A549 (cell line): ENCODE measurements around the gene OTX1. TPM values are rescaled to one million over a fixed set of nuclear protein-coding genes. Genes with fewer than 3 reads are reported as not detected.

Experiments
- ATAC-seq, 2 experiments: fragments of 200-7000 bp in 1 of 2; fragments of >200 bp in 1 of 2; cut with Nextera tagmentation in 1 of 2; cut with Tn5 transposase in 1 of 2; 3 replicates each; pipeline versions ENCODE4 v1.8.0 to v1.9.1; 2018 to 2020; ENCODE audit warnings: mild to moderate bottlenecking in 1 of 2, moderate library complexity in 1 of 2
- CTCF ChIA-PET: fragments of 300-600 bp; sonication (Branson Sonifier 250); formaldehyde crosslinking; extraction: SDS; loops from one replicate; lab custom pipeline; 2021; ENCODE audit warnings: antibody characterized with exemption, inconsistent platforms; lab: Yijun Ruan, JAX
- POLR2A ChIA-PET: fragments of 350-600 bp; formaldehyde crosslinking; extraction: SDS; loops from one replicate; lab custom pipeline; 2021; ENCODE audit warnings: antibody characterized with exemption, inconsistent platforms; lab: Yijun Ruan, JAX
- DNase-seq, 2 experiments: peaks; one replicate each; pipeline versions ENCODE4 v3.0.0 to v3.0.0-alpha.2; 2011 to 2016; ENCODE audit warnings: low read depth in 1 of 2, low spot score in 1 of 2
- FAIRE-seq: peaks from 2 replicates; lab custom pipeline; 2011; peaks lifted over from hg19 to GRCh38; lab: Jason Lieb, UNC
- H3K27ac ChIP-seq, 2 experiments: fragments of >200 bp; sonication (Bioruptor Twin); formaldehyde crosslinking; 3 replicates each; pipeline ENCODE4 v1.5.1; 2016 to 2017
- H3K4me1 ChIP-seq: fragments of >200 bp; sonication (Bioruptor Twin); formaldehyde crosslinking; 3 replicates; pipeline ENCODE4 v1.6.1; 2016
- H3K4me2 ChIP-seq: fragments of >200 bp; sonication (Bioruptor Twin); formaldehyde crosslinking; 3 replicates; pipeline ENCODE4 v1.6.1; 2016
- H3K4me3 ChIP-seq: fragments of >200 bp; sonication (Bioruptor Twin); formaldehyde crosslinking; 3 replicates; pipeline ENCODE4 v1.5.1; 2016
- H3K9me3 ChIP-seq: fragments of >200 bp; sonication (Bioruptor Twin); formaldehyde crosslinking; 3 replicates; pipeline ENCODE4 v1.6.1; 2016
- CBX2 ChIP-seq: fragments of 200-600 bp; sonication (generic); IDR thresholded peaks from 2 replicates; pipeline ENCODE4 v1.6.1; 2016; ENCODE audit warnings: low read depth, mild to moderate bottlenecking, borderline replicate concordance
- EHF ChIP-seq: fragments of 250-450 bp; sonication (Bioruptor Pico); IDR thresholded peaks from 2 replicates; pipeline ENCODE4 v1.5.0; 2020; ENCODE audit warnings: mild to moderate bottlenecking
- ESRRA ChIP-seq: fragments of 150-350 bp; IDR thresholded peaks from 2 replicates; pipeline ENCODE4 v1.6.1; 2014; ENCODE audit warnings: mild to moderate bottlenecking, low read length, borderline replicate concordance
- FOSL2 ChIP-seq, 2 experiments: fragments of 450-650 bp in 1 of 2; fragments of >200 bp in 1 of 2; sonication (Bioruptor Twin) in 1 of 2; formaldehyde crosslinking; IDR thresholded peaks; 2 replicates each; pipeline versions ENCODE4 v1.5.0 to v1.6.1; 2016 to 2020; ENCODE audit warnings: mild to moderate bottlenecking in 1 of 2, moderate library complexity in 1 of 2
- FOXS1 ChIP-seq: fragments of 250-450 bp; sonication (Bioruptor Pico); IDR thresholded peaks from 2 replicates; pipeline ENCODE4 v1.5.0; 2020; ENCODE audit warnings: mild to moderate bottlenecking, moderate library complexity
- GATA3 ChIP-seq: IDR thresholded peaks from 2 replicates; pipeline ENCODE4 v1.6.1; 2012; ENCODE audit warnings: borderline replicate concordance
- HOXB5 ChIP-seq: fragments of 250-450 bp; sonication (Bioruptor Pico); IDR thresholded peaks from 2 replicates; pipeline ENCODE4 v1.5.0; 2020; ENCODE audit warnings: mild to moderate bottlenecking, moderate library complexity
- JUN ChIP-seq, 2 experiments: fragments of >200 bp; sonication (Bioruptor Twin); formaldehyde crosslinking; IDR thresholded peaks; 2 replicates in 1 of 2; 3 replicates in 1 of 2; pipeline ENCODE4 v1.6.1; 2016 to 2017
- KDM1A ChIP-seq: fragments of 200-600 bp; sonication (generic); IDR thresholded peaks from 2 replicates; pipeline ENCODE4 v1.6.1; 2016; ENCODE audit warnings: low read depth, mild to moderate bottlenecking
- MAZ ChIP-seq: fragments of 150-350 bp; IDR thresholded peaks from 2 replicates; pipeline ENCODE4 v1.6.1; 2014; ENCODE audit warnings: antibody characterized with exemption, low read depth, low read length, borderline replicate concordance
- MYC ChIP-seq: IDR thresholded peaks from 2 replicates; pipeline ENCODE4 v1.6.1; 2012; ENCODE audit warnings: mild to moderate bottlenecking, inconsistent platforms, low read length, improper control_type of control experiment, borderline replicate concordance
- NFE2L2 ChIP-seq: fragments of 150-350 bp; conservative IDR thresholded peaks from 2 replicates; pipeline ENCODE4 v1.6.1; 2014; ENCODE audit warnings: low read length
- NPAS2 ChIP-seq: fragments of 250-450 bp; sonication (Bioruptor Pico); IDR thresholded peaks from 2 replicates; pipeline ENCODE4 v1.8.0; 2022; ENCODE audit warnings: mild to moderate bottlenecking, moderate library complexity, borderline replicate concordance
- PBX3 ChIP-seq: IDR thresholded peaks from 2 replicates; pipeline ENCODE4 v1.6.1; 2012
- PHF8 ChIP-seq: fragments of 200-600 bp; sonication (generic); IDR thresholded peaks from 2 replicates; pipeline ENCODE4 v1.6.1; 2016; ENCODE audit warnings: low read depth, mild to moderate bottlenecking, antibody characterized with exemption, moderate library complexity, borderline replicate concordance
- RAD21 ChIP-seq, 2 experiments: fragments of >200 bp in 1 of 2; sonication (Bioruptor Twin) in 1 of 2; formaldehyde crosslinking in 1 of 2; IDR thresholded peaks in 1 of 2; conservative IDR thresholded peaks in 1 of 2; 2 replicates in 1 of 2; 3 replicates in 1 of 2; pipeline ENCODE4 v1.6.1; 2012 to 2018; ENCODE audit warnings: inconsistent platforms in 1 of 2
- RCOR1 ChIP-seq: fragments of 150-350 bp; IDR thresholded peaks from 2 replicates; pipeline ENCODE4 v1.6.1; 2014; ENCODE audit warnings: antibody characterized with exemption, low read length, low read depth
- RFX5 ChIP-seq: fragments of 450-650 bp; IDR thresholded peaks from 2 replicates; pipeline ENCODE4 v1.7.1; 2014; ENCODE audit warnings: antibody characterized with exemption, mild to moderate bottlenecking, moderate library complexity
- SMC3 ChIP-seq: fragments of >200 bp; sonication (Bioruptor Twin); formaldehyde crosslinking; IDR thresholded peaks from 3 replicates; pipeline ENCODE4 v1.6.1; 2018; ENCODE audit warnings: inconsistent platforms
- SREBF2 ChIP-seq: fragments of 450-650 bp; IDR thresholded peaks from 2 replicates; pipeline ENCODE4 v1.6.1; 2014; ENCODE audit warnings: mild to moderate bottlenecking, moderate library complexity
- ZC3H11A ChIP-seq: fragments of 450-650 bp; IDR thresholded peaks from 2 replicates; pipeline ENCODE4 v1.6.1; 2014; ENCODE audit warnings: antibody characterized with exemption, mild to moderate bottlenecking
- ZFP36 ChIP-seq: fragments of 450-650 bp; IDR thresholded peaks from 2 replicates; pipeline ENCODE4 v1.6.1; 2014; ENCODE audit warnings: borderline replicate concordance; ENCODE audit not compliant: partially characterized antibody
- ZNF302 ChIP-seq: fragments of 250-450 bp; sonication (Bioruptor Pico); IDR thresholded peaks from 2 replicates; pipeline ENCODE4 v1.9.0; 2021; ENCODE audit warnings: inconsistent platforms, mild to moderate bottlenecking, moderate library complexity
- WGBS: methylation state at CpG from one replicate; pipeline ENCODE4 v1.1.6; 2017; ENCODE audit errors: missing lambda C conversion rate; 5-methylcytosine and 5-hydroxymethylcytosine counted together
- polyA plus RNA-seq, 4 experiments: library from polyadenylated mRNA; depleted of rRNA in 3 of 4; stranded (reverse); fragments of >200 nt; fragmentation: RNase III in 1 of 4; extraction: RNeasy Plus Mini Kit Qiagen cat#74134 plus additional on column Dnase treatment in 1 of 4; gene quantifications; 2 replicates in 3 of 4; 3 replicates in 1 of 4; pipeline ENCODE4 v1.2.3, GENCODE V29; 2011 to 2017
- TF ChIP-seq, protein P1 (sequence below): fragments of >200 bp; sonication (Bioruptor Twin); formaldehyde crosslinking; IDR thresholded peaks from 2 replicates; pipeline ENCODE4 v1.6.1; 2016
- TF ChIP-seq, protein P2 (sequence below): fragments of >200 bp; sonication (Bioruptor Twin); formaldehyde crosslinking; IDR thresholded peaks from 3 replicates; pipeline ENCODE4 v1.6.1; 2016
- TF ChIP-seq, protein P3 (sequence below): fragments of 450-650 bp; IDR thresholded peaks from 2 replicates; pipeline ENCODE4 v1.6.1; 2014; ENCODE audit warnings: antibody characterized with exemption
- TF ChIP-seq, protein P4 (sequence below): fragments of 150-350 bp; IDR thresholded peaks from 2 replicates; pipeline ENCODE4 v1.6.1; 2014; ENCODE audit warnings: low read depth, mild to moderate bottlenecking, low read length

Gene OTX1
- polyA plus RNA-seq, 2 of the 4 experiments (the other 2 are of a cell fraction), result 0.26 to 2.5 TPM

DNA sequence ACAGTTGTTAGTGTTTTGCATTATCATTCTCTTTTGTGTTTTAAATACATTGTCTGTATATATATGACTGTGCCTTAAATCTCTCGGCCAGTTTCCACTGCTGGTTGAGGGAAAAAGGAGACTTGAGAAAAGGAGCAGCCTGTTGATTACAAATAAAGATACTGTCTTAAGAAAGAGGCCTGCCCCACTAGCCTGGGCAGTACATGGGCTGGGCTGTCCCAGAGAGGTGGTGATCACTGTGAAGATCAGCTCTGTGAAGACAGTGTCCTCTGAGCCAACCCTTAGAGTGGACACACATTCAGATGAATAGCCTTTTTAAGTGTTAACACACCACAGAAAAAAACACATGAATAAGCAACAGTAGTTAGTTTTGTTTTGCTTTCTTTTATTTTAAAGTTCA lies 10.0 kb upstream of the OTX1 start:
- no peak for DNase-seq
- peaks cover 7% of the 10 kb centered on the region; the same call in 1 of the 3 replicates for H3K4me1 ChIP-seq
- H3K4me3 ChIP-seq, result no peak overlapping the region
- 96% methylated on average over 1 of the region's 1 CpG for WGBS
- H3K4me2 ChIP-seq, result no peak overlapping the region
- no peak overlapping the region for H3K27ac ChIP-seq
- ATAC-seq, result peak; percentile 50 to 51; a peak in 3 of 6 replicates
- TF ChIP-seq JUN (IDR thresholded peaks at IDR 0.05) (no peak), EHF (no peak), RCOR1 (no peak), PBX3 (no peak), NFE2L2 (no peak), ESRRA (no peak), CBX2 (no peak), FOXS1 (no peak), ZNF302 (CRISPR knock-in tag) (no peak)
- TF ChIP-seq, protein P1, sequence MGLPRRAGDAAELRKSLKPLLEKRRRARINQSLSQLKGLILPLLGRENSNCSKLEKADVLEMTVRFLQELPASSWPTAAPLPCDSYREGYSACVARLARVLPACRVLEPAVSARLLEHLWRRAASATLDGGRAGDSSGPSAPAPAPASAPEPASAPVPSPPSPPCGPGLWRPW, result no peak
- TF ChIP-seq, protein P2, sequence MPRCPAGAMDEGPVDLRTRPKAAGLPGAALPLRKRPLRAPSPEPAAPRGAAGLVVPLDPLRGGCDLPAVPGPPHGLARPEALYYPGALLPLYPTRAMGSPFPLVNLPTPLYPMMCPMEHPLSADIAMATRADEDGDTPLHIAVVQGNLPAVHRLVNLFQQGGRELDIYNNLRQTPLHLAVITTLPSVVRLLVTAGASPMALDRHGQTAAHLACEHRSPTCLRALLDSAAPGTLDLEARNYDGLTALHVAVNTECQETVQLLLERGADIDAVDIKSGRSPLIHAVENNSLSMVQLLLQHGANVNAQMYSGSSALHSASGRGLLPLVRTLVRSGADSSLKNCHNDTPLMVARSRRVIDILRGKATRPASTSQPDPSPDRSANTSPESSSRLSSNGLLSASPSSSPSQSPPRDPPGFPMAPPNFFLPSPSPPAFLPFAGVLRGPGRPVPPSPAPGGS, result no peak
- TF ChIP-seq, all 56 proteins: peak for 0
- no peaks in the 10 kb centered on the region for H3K9me3 ChIP-seq
- ChIA-PET POLR2A (no interaction called here), CTCF (no interaction called here)
- no peak for FAIRE-seq

DNA sequence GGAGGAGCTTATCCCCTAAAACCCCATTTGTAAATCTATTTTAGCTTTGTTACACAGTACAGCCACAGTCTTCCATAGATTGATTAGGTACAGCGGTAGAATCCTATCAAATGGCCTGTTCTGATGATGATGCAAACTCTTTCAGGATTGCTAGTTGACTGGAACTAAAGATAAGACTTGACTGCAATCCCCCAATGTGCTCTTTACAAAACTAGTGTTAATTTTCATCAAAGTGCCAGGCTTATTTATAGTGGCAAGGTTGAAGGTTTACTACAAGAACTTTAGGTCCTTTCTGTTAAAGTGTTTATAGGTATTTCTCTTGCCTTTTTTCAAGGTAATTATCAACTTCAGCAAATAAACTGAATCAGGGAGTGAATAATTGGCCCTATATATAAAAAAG lies 9.0 kb upstream of the OTX1 start:
- Histone ChIP-seq H3K4me3 (no peak overlapping the region), H3K4me2 (no peak overlapping the region), H3K27ac (no peak overlapping the region; a peak in 1 of 6 replicates), H3K4me1 (peaks cover 7% of the 10 kb centered on the region; the same call in 1 of the 3 replicates), H3K9me3 (no peaks in the 10 kb centered on the region)
- FAIRE-seq, result peak; percentile 68
- ChIA-PET CTCF (no interaction called here), POLR2A (no interaction called here)
- 96% methylated on average over 1 of the region's 1 CpG for WGBS
- TF ChIP-seq MAZ (no peak), RFX5 (no peak), SREBF2 (no peak), GATA3 (no peak), FOSL2 (IDR thresholded peaks at IDR 0.05) (no peak), FOSL2 (CRISPR knock-in tag; IDR thresholded peaks at IDR 0.05) (no peak), EHF (no peak), FOXS1 (no peak), ZNF302 (CRISPR knock-in tag) (no peak)
- TF ChIP-seq, protein P3, sequence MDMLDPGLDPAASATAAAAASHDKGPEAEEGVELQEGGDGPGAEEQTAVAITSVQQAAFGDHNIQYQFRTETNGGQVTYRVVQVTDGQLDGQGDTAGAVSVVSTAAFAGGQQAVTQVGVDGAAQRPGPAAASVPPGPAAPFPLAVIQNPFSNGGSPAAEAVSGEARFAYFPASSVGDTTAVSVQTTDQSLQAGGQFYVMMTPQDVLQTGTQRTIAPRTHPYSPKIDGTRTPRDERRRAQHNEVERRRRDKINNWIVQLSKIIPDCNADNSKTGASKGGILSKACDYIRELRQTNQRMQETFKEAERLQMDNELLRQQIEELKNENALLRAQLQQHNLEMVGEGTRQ, result no peak
- DNase-seq, result no peak
- no peak for ATAC-seq

GRCh38 chr2:63044362-63045327 lies 6.0 kb upstream of the OTX1 start:
- POLR2A ChIA-PET, result no interaction called here
- TF ChIP-seq ZC3H11A (no peak), NFE2L2 (no peak), ZFP36 (no peak), KDM1A (no peak), HOXB5 (CRISPR knock-in tag) (no peak), FOXS1 (no peak), NPAS2 (CRISPR knock-in tag) (no peak), RFX5 (no peak), MYC (no peak), PHF8 (no peak), SMC3 (no peak), RAD21 (conservative IDR thresholded peaks at IDR 0.05 in 1 of 2, IDR thresholded peaks at IDR 0.05 in 1 of 2) (no peak)
- TF ChIP-seq, protein P4, sequence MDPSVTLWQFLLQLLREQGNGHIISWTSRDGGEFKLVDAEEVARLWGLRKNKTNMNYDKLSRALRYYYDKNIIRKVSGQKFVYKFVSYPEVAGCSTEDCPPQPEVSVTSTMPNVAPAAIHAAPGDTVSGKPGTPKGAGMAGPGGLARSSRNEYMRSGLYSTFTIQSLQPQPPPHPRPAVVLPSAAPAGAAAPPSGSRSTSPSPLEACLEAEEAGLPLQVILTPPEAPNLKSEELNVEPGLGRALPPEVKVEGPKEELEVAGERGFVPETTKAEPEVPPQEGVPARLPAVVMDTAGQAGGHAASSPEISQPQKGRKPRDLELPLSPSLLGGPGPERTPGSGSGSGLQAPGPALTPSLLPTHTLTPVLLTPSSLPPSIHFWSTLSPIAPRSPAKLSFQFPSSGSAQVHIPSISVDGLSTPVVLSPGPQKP, result no peak
- TF ChIP-seq, protein P2, result no peak

More at GRCh38 chr2:63044362-63045327, 6.0 kb upstream of the OTX1 start:
- H3K4me3 ChIP-seq, result no peak overlapping the region
- 93% methylated on average over 35 of the region's 36 CpGs for WGBS
- ATAC-seq, result no peak
- H3K27ac ChIP-seq, result no peak overlapping the region
- no peak for FAIRE-seq
- H3K4me2 ChIP-seq, result no peak overlapping the region
- peaks cover 10% of the 10 kb centered on the region; the same call in 1 of the 3 replicates for H3K4me1 ChIP-seq
- no peaks in the 10 kb centered on the region for H3K9me3 ChIP-seq
- DNase-seq, result no peak
- CTCF ChIA-PET, result interaction anchor here (0.6 kb wide), 1 partner anchor 812 kb away, joined by 3 read pairs; no protein-coding TSS in a partner anchor
